ENCODE data around the gene LPO.

The LPO gene

DNA sequence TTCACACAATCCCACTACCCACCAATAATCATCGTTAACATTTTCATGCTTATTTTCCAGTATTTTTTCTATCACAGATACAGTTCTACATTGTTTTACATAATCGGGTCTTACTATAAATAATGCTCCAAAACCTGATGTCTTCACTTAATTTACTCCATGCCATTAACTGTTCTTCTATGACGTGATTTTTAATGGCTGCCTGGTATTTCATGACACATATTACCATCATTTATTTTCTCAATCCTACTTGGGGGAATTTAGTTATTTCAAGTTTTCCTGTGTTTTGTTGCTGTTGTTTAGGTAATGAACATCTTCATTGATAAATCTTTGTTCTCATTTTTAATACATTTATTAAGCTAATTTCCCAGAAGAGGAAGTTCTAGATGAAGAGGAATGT lies 14.7 kb downstream of the LPO start:
- H3K36me3 ChIP-seq (replicated peaks; ENCODE audit: insufficient read depth, low read length) = no peaks in the 10 kb centered on the region
- peaks cover 5% of the 10 kb centered on the region for H3K4me1 ChIP-seq (ENCODE audit: low read length)
- H3K9me2 ChIP-seq (replicated peaks; ENCODE audit: insufficient read depth, low read length) = no peaks in the 10 kb centered on the region
- no peaks in the 10 kb centered on the region for H4K20me1 ChIP-seq (ENCODE audit: insufficient read depth, low read length)
- H3K27me3 ChIP-seq (replicated peaks; ENCODE audit: insufficient read depth, low read length) = peaks cover 70% of the 10 kb centered on the region
- H3K4me3 ChIP-seq (ENCODE audit: low read length) = no peak overlapping the region
- no peak overlapping the region for H3K4me2 ChIP-seq (ENCODE audit: low read depth, low read length)
- no peak for DNase-seq
- no peaks in the 10 kb centered on the region for H3K79me2 ChIP-seq (ENCODE audit: low read length)
- H3K27ac ChIP-seq (ENCODE audit: low read length) = no peak overlapping the region
- H3F3A ChIP-seq (ENCODE audit: insufficient read depth, low read length) = no peaks in the 10 kb centered on the region
- TF ChIP-seq EZH2phosphoT487 (IDR thresholded peaks at IDR 0.05; ENCODE audit: low read length) = no peak
- TF ChIP-seq EZH2 (optimal IDR thresholded peaks at IDR 0.05; ENCODE audit: low read depth, low read length) = no peak
- TF ChIP-seq, protein P1, sequence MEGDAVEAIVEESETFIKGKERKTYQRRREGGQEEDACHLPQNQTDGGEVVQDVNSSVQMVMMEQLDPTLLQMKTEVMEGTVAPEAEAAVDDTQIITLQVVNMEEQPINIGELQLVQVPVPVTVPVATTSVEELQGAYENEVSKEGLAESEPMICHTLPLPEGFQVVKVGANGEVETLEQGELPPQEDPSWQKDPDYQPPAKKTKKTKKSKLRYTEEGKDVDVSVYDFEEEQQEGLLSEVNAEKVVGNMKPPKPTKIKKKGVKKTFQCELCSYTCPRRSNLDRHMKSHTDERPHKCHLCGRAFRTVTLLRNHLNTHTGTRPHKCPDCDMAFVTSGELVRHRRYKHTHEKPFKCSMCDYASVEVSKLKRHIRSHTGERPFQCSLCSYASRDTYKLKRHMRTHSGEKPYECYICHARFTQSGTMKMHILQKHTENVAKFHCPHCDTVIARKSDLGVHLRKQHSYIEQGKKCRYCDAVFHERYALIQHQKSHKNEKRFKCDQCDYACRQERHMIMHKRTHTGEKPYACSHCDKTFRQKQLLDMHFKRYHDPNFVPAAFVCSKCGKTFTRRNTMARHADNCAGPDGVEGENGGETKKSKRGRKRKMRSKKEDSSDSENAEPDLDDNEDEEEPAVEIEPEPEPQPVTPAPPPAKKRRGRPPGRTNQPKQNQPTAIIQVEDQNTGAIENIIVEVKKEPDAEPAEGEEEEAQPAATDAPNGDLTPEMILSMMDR (IDR thresholded peaks at IDR 0.05; ENCODE audit: low read length) = no peak
- no peaks in the 10 kb centered on the region for H3K9me3 ChIP-seq (replicated peaks; ENCODE audit: insufficient read depth, low read length)
- no peak overlapping the region for H3K9ac ChIP-seq (ENCODE audit: low read length)
- H2AFZ ChIP-seq (ENCODE audit: low read length) = no peak overlapping the region

DNA sequence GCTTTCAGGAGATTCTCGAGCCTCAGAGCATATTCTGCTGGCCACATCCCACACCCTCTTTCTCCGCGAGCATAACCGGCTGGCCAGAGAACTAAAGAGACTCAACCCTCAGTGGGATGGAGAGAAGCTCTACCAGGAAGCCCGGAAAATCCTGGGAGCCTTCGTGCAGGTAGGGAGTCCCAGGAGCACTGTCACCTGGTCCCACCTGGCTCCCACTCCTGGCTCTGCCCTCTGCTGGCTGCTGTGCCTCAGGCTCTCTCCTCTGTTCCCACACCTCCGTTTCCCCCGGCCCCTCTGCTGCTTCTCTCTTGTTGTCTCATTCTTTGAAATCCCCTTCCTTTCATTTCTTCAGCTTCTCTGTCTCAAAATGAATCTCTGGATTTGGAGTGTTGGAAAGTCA lies 16.4 kb downstream of the LPO start:
- Histone ChIP-seq H3K9ac (ENCODE audit: low read length) (no peak overlapping the region), H2AFZ (ENCODE audit: low read length) (no peak overlapping the region), H3K36me3 (replicated peaks; ENCODE audit: insufficient read depth, low read length) (no peaks in the 10 kb centered on the region), H3K4me2 (ENCODE audit: low read depth, low read length) (no peak overlapping the region), H3K9me3 (replicated peaks; ENCODE audit: insufficient read depth, low read length) (no peaks in the 10 kb centered on the region), H3K4me1 (ENCODE audit: low read length) (peaks cover 3% of the 10 kb centered on the region), H3K9me2 (replicated peaks; ENCODE audit: insufficient read depth, low read length) (no peaks in the 10 kb centered on the region), H3F3A (ENCODE audit: insufficient read depth, low read length) (no peaks in the 10 kb centered on the region), H3K27me3 (replicated peaks; ENCODE audit: insufficient read depth, low read length) (peaks cover 70% of the 10 kb centered on the region), H3K79me2 (ENCODE audit: low read length) (no peaks in the 10 kb centered on the region), H3K4me3 (ENCODE audit: low read length) (no peak overlapping the region), H3K27ac (ENCODE audit: low read length) (no peak overlapping the region), H4K20me1 (ENCODE audit: insufficient read depth, low read length) (no peaks in the 10 kb centered on the region)
- TF ChIP-seq EZH2 (optimal IDR thresholded peaks at IDR 0.05; ENCODE audit: low read depth, low read length) = no peak
- TF ChIP-seq, protein P1 (IDR thresholded peaks at IDR 0.05; ENCODE audit: low read length) = peak; percentile 31
- no peak for DNase-seq

DNA sequence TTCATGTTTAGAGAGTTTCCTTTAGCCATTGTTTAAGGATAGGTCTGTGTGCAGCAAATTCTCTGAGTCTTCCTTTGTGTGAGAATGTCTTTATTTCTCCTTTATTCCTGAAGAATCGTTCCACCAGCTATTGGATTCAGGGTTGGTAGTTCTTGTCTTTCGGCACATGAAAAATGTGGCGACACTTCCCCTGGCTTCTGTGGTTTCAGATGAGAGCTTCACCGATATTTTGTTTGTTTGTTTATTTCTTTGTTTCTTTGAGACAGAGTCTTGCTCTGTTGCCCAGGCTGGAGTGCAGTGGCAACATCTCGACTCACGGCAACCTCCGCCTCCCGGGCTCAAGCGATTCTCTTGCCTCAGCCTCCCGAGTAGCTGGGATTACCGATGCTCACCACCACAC lies 23.8 kb downstream of the LPO start:
- peaks cover 46% of the 10 kb centered on the region for H3K27me3 ChIP-seq (replicated peaks; ENCODE audit: insufficient read depth, low read length)
- TF ChIP-seq EZH2phosphoT487 (IDR thresholded peaks at IDR 0.05; ENCODE audit: low read length) (no peak), EZH2 (optimal IDR thresholded peaks at IDR 0.05; ENCODE audit: low read depth, low read length) (no peak)
- TF ChIP-seq, protein P1 (IDR thresholded peaks at IDR 0.05; ENCODE audit: low read length) = no peak
- no peaks in the 10 kb centered on the region for H3K4me1 ChIP-seq (ENCODE audit: low read length)
- H3K79me2 ChIP-seq (ENCODE audit: low read length) = no peaks in the 10 kb centered on the region
- DNase-seq = no peak
- H4K20me1 ChIP-seq (ENCODE audit: insufficient read depth, low read length) = no peaks in the 10 kb centered on the region
- H2AFZ ChIP-seq (ENCODE audit: low read length) = no peak overlapping the region
- H3K9ac ChIP-seq (ENCODE audit: low read length) = no peak overlapping the region
- no peak overlapping the region for H3K4me2 ChIP-seq (ENCODE audit: low read depth, low read length)
- no peak overlapping the region for H3K4me3 ChIP-seq (ENCODE audit: low read length)
- no peaks in the 10 kb centered on the region for H3K36me3 ChIP-seq (replicated peaks; ENCODE audit: insufficient read depth, low read length)
- no peak overlapping the region for H3K27ac ChIP-seq (ENCODE audit: low read length)
- no peaks in the 10 kb centered on the region for H3K9me2 ChIP-seq (replicated peaks; ENCODE audit: insufficient read depth, low read length)
- no peaks in the 10 kb centered on the region for H3K9me3 ChIP-seq (replicated peaks; ENCODE audit: insufficient read depth, low read length)
- H3F3A ChIP-seq (ENCODE audit: insufficient read depth, low read length) = no peaks in the 10 kb centered on the region

Measured in MM.1S (cell line).